DND-41 (cell line): Measurements from ENCODE around the gene PDE7B.

Experiments used
- CTCF ChIP-seq: IDR thresholded peaks from 2 replicates; pipeline ENCODE4 v1.5.1; 2012; ENCODE audit warnings: borderline replicate concordance, low read length, moderate library complexity, mild to moderate bottlenecking; ENCODE audit not compliant: poor library complexity, severe bottlenecking; ENCODE audit errors: extremely low read depth
- EZH2 ChIP-seq: IDR thresholded peaks from 3 replicates; pipeline ENCODE4 v1.6.1; 2012; ENCODE audit warnings: borderline replicate concordance, low read depth, mild to moderate bottlenecking, moderate library complexity, low read length, inconsistent platforms; ENCODE audit not compliant: severe bottlenecking

- TF ChIP-seq CTCF (no peak), EZH2 (no peak)
Observed at GRCh38 chr6:135851442-135852271, at the start of gene PDE7B.
